SW480 (cell line): Measurements from ENCODE around the gene NPAT.
"Not testable (repeated sequence)": the region's sequence is repeated elsewhere in the genome, so short reads cannot be mapped to it uniquely, and the experiment has no call there.

Experiments
- DNase-seq: peaks from one replicate; pipeline ENCODE4 v3.0.0-alpha.2; 2016; ENCODE audit warnings: low spot score

The NPAT gene

DNA sequence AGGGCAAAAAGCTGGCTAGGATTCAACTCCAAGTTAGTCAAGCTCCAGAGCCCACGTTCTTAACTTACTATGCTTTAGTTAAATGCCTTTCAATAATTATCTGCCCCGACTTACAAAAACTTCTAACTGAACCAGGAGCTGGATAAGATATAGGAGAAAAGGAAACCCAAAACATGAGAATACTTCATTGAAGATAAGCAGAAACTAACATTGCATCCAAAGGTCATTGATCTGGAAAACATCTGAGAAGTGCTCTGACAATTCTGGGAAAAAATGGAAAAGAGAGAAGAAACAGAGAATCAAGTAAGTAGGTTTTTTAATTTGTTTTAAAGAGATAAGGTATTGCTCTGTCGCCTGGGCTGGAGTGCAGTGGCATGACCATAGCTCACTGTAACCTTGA, 73.9 kb downstream of the NPAT start:
- no peak for DNase-seq

DNA sequence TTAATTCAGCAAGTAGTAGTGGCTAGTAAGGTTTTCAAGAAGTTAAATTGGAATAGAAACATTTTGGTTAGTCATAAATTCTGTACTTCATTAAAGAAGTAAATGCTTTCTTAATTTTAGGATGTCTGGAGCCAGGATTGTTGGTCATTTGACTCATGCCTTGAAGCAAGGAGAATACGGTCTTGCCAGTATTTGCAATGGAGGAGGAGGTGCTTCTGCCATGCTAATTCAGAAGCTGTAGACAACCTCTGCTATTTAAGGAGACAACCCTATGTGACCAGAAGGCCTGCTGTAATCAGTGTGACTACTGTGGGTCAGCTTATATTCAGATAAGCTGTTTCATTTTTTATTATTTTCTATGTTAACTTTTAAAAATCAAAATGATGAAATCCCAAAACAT, 75.3 kb downstream of the NPAT start:
- DNase-seq: no peak

DNA sequence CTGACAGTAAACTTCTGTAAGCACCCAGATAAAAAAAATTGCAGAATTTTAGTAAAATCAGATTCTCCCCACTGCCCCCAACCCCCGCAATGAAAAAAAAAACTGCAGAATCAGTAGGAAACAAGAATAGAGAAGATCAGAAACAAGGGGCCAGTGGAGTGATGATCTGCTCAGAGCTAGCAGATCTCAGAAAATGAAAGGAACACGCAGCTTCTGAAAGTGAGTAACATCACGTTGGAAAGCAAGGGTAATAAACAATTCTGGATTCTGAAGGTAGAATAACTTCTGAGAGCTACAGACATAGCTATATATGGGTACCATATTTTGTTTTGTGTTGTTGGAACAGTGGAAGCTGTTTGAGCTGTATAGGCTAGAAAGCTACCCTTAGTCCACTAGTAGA, 77.8 kb downstream of the NPAT start:
- no peak for DNase-seq

DNA sequence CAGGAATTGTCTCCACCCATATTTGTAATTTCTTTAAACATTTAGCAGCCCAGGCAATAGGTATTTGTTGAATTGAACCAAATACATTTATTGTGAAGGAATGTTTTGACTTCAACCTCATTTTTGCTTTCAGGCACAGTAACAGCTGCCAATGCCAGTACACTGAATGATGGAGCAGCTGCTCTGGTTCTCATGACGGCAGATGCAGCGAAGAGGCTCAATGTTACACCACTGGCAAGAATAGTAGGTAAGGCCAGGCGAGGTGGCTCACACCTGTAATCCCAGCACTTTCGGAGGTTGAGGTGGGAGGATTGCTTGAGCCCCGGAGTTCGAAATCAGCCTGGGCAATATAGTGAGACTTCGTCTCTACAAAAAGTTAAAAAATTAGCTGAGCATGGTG, 80.1 kb downstream of the NPAT start:
- DNase-seq: no peak

DNA sequence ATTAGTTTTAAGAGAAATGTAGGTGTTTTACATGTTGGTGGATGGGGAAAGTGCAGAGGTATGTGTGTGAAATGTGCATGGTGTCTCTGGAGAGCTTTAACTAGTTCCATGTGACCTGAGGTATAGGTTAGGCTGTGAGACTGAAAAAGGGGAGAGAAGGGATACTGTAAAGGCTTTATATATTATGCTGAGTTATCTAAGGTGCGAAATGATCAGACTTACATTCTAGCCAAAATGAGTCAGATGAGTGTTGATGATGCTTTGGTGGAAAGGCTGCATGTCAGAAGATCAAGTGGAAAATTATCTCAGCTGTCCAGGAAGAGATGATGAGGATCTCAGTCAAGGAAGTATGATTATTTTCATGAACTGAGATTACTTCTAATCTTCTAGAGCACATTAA, 85.2 kb downstream of the NPAT start:
- DNase-seq: no peak

DNA sequence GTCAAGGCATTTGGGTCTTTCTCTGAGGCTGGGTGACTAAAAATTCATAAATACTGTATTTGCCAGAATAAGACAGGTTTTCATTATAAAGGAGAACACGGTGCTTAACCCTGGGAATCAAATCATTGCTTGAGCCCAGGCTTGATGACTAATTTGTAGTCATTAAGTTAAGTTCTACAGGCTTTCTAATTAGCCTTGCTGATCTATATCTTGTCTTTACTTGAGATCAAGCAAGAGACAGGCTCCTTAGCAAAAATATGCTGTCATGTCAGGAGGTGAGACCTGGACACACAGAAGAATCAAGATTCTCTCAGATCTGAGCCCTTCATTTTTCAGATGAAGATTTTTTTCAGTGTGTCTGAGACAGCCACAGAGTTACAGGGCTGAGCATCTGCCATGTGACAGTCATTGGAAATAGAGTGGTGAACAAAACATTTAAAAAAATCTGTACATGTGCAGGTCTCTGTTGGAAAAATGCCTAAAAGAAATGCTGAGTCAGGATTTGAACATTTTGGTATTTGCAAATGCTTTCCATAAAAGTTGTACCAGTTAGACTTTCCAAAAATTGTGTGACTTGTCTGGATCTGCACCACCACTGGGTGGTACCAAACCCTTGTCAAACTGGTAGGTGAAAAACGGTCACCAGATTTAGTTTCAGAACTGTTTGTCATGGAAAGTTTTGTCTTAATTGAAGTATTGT, 86.4 kb downstream of the NPAT start:
- no peak for DNase-seq

DNA sequence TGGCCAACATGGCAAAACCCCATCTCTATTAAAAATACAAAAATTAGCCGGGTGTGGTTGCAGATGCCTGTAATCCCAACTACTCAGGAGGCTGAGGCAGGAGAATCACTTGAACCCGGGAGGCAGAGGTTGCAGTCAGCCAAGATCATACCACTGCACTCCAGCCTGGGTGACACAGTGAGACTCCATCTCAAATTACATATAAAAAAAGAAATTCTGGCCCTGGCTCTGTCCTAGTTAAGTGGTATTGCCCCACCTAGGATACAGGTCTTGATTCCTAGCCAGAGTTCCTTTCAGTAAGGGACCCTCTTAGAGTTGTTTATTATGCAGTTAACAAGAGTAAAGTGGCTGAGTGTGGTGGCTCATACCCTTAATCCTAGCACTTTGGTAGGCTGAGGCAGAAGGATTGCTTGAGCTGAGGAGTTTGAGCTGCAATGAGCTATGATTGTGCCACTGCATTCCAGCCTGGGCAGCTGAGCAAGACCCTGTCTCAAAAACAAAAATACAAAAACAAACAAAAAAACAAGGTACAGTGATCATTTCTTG, 89.4 kb downstream of the NPAT start:
- DNase-seq: not testable (repeated sequence)

DNA sequence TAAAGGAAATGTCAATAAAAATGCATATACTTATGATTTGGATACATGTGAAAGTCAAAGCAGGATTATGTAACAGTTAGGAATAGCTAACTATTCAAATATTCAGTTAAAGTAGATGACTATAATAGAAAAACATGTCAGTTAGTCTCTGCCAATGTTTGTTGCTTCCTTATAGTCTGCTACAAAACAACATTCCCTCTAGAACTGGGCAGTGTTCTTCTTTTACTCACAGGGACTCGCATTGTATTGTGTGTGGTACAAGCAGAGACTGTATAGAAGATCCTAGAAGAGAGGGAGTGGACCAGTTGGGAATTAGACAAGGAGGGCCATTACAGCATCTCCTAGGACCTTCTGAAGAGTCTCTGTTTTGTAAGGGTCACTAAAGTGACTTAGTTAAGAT, 90.4 kb downstream of the NPAT start:
- no peak for DNase-seq

DNA sequence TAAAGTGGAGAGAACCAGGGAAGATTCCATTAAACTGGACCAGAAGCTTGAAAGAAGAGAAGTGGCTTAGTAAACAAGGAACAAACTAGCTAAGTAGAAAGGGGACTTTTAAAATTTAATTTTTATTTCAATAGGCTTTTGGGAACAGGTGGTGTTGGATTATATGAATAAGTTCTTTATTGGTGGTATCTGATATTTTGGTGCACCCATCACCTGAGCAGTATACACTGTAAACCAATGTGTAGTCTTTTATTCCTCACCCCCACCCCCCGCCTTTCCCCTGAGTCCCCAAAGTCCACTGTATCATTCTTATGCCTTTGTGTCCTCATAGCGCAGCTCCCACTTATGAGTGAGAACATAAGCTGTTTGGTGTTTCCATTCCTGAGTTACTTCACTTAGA, 93.7 kb downstream of the NPAT start:
- no peak for DNase-seq

DNA sequence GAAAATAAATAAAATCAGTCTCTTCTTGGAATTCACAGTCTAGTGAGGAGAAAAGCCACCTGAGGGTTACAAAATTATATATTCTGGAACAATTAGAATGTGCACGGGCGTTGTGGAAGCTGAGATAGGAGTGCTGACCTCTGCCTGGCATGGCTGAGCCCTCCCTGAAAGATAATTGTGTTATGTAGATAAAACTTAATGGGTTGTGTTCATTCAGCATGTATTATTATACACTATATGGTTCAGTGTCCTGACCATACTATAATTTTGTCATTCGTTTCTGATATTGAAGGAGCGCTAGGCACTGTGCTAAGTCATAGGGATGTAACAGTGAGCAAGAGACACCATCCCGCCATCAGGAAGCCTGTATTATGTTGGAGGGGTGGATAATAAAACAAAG, 97.3 kb downstream of the NPAT start:
- DNase-seq: no peak

DNA sequence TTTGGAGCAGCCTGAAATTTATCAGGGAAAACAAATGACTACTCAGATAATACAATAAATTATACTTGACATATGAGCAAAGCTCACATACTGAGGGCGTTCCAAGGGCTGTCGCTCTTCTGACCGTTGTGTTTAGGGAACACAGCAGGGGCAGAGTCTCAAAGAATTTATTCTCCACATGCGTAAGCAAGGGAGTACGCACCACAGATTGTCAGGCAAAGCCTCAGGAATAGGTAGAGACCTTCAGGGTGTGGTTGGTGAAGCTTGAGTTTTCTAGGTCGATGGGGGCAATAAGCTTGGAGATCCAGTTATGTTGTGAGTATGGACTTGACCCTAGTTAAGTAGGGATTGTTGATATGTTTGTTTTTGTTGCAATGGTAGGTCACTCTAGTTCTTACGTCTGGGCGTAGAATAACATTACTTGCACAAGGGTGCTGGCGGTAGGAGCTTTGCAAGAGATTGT, 100.2 kb downstream of the NPAT start:
- DNase-seq: peak; percentile 24

DNA sequence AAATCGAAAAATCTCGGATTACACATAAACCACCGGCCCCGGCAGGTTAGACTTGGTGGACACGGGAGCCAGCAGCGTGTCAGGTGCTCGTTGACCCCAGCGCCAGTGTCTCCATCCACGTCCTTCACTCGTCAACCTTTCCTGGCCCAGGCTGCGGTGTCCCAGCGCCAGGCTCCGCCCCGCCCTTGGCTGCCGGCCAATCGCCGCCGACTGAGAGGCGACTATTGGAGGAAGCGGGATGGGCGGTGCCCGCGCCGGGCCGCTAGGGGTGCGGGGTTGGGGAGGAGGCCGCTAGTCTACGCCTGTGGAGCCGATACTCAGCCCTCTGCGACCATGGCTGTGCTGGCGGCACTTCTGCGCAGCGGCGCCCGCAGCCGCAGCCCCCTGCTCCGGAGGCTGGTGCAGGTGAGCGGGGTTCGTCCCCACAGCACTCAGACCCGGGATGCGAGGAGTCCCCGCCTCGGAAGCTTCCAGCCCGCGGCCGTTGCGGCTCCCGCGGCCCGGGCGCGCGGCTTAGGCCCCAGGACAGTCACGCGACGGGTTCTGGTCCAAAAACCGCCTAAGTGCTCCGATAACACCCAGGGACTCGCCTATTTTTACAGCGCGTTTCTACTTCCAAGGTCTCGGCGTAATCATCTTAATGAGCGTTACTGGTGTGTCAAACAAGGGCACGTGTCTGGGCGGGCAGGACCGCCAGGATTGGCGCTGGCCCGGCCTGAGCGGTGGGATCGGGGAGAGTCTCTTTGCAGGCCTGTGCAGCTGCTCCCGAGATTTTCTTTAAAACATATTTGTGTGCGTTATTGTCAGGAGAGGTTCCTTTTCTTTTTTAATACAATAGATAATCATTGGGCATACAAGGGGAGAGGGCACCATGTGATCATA, 100.9 kb downstream of the NPAT start, which contains the start of gene ACAT1:
TSS of gene ACAT1 (plus strand) at position 294 of the 882 bp plus-strand sequence. CDS start at position 334, 40 bp downstream.
- peak; percentile 87 for DNase-seq

DNA sequence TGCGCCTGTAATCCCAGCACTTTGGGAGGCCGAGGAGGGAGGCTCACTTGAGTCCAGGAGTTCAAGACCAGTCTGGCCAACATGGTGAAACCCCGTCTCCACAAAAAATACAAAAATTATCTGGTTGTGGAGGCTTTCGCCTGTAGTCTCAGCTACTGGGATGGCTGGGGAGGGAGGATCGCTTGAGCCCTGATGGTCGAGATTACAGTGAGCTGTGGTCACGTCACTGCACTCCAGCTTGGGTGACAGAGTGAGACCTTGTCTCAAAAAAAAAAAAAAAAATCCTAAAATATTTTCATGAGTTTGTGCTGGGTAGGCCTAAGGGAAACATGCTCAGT, 101.5 kb downstream of the NPAT start:
- DNase-seq: not testable (repeated sequence)

DNA sequence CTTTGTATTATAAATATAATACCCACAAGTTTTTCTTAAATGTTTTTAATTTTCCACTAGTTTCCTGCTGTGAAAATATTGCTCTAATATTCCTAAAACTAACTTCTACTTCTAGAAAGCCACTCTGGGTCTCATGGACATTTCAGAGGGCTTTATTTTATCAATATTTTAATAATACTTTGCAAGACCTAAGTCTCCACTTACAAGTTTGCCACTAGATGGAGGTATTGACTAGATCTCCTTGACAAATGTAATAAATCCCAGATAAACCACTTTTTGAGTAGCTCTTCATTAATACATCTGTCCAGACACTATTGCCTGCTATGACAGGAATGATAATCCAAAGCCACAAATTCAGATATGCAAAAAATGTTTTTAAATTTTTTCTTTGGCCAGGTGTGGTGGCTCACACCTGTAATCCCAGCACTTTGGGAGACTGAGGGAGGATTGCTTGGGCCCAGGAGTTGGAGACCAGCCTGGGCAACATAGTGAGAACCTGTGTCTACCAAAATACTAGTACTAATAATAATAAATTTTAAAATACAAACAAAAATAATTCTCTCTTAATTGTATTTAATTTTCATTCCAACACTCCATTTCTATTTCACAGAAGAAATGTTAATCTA, 104.6 kb downstream of the NPAT start:
- peak; percentile 69 for DNase-seq

DNA sequence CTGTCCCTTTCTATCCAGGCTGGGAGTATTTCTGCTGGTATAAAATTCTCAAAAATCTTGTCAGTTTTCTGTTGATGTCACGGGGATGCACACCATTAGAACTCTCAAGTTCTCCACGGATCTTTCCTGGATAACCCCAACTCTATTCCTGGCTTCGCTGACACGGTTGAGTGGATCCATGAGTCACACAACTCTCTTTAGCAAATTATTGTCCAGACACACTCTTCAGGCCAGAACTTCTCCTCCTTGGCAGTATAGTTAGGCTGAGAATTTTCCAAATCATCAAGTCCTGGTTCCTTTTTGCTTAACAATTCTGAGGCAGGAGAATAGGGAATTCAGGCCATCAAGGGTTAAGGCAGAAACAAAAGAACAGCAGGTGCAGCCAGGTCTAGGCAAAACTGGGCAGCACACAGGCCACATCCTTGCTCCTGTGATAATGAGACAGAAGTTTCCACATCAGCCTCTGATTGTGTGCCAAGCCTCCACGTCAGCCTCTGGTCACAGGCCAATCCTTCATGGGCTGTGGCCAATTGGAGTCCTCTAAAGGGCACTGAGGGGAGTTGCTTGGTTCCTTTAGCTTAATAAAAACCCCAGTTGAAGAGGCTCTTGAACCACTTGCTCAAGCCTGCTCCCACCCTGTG, 106.8 kb downstream of the NPAT start:
- DNase-seq: peak; percentile 25

DNA sequence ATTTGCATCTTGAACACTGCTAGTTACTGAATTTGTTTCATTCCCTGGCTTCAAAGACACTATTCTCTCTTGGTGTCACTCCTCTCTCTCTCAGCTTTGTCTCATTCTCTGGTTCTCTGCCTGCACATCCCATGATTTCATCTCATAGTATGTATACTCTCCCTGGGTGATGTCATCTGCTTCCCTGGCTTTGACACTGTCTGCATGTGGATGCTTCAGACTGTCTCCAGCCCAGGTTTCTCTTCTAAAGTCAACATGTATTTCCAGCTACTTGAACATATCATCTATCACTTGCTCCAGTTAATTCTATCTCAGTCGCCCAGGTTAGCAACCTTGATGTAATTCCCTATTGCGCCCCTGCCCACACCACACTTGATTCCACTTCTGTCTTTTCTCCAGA, 110.4 kb downstream of the NPAT start:
- DNase-seq: no peak

DNA sequence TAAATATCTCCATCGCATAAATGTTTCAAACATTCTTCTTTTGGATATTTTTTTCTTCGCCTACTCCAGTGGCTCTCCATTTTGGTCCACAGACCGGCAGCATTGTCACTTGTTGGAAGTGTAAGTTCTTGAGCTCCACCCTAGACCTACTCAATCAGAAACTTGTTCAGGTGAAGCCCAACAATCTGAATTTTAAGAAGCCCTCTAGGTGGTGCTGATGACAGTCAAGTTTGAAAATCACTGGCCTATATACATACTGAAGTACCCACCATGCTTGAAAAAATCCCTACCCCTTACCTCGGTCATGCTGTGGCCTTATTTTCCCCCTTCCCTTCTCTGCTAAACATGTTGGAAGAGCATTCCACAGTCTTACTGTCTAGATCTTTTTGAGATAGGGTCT, 111.3 kb downstream of the NPAT start:
- no peak for DNase-seq
